ENCODE data around the gene GAB2.

GAB2 gene

DNA sequence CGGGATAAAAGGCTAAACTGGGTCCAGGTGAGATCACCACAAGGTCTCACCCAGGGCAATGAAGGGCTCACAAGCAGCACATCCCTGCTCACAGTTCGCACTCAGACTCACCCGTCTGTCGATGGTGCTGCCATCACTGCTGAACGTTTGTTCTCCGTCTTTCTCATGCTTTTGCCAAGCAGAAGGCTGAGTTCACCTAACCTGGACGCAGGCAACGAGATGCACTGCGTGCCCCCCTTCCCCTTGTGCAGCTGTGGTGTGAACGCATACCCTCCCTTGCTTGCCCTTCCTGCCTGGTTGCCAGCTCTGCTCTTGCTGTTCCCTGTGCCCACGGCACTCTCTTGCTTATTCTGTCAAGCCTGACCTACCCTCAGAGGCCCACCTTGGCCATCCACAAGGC is 247.2 kb downstream of the GAB2 start:
- no peak overlapping the region for H3K27ac ChIP-seq (ENCODE audit: insufficient read depth, low read length, poor library complexity, severe bottlenecking)
- no peaks in the 10 kb centered on the region for H3K4me1 ChIP-seq (ENCODE audit: control insufficient read depth, insufficient read depth, low read length, poor library complexity, severe bottlenecking)
- H3K4me3 ChIP-seq (ENCODE audit: insufficient read depth, low read depth, low read length, poor library complexity, severe bottlenecking): no peak overlapping the region
- H3K27me3 ChIP-seq (replicated peaks; ENCODE audit: control insufficient read depth, insufficient read depth, low read length, poor library complexity, severe bottlenecking): no peaks in the 10 kb centered on the region
- peaks cover 15% of the 10 kb centered on the region for H3K36me3 ChIP-seq (ENCODE audit: control insufficient read depth, insufficient read depth, low read length)
- DNase-seq: no peak
- no peaks in the 10 kb centered on the region for H3K9me3 ChIP-seq (ENCODE audit: control insufficient read depth, low read length)

DNA sequence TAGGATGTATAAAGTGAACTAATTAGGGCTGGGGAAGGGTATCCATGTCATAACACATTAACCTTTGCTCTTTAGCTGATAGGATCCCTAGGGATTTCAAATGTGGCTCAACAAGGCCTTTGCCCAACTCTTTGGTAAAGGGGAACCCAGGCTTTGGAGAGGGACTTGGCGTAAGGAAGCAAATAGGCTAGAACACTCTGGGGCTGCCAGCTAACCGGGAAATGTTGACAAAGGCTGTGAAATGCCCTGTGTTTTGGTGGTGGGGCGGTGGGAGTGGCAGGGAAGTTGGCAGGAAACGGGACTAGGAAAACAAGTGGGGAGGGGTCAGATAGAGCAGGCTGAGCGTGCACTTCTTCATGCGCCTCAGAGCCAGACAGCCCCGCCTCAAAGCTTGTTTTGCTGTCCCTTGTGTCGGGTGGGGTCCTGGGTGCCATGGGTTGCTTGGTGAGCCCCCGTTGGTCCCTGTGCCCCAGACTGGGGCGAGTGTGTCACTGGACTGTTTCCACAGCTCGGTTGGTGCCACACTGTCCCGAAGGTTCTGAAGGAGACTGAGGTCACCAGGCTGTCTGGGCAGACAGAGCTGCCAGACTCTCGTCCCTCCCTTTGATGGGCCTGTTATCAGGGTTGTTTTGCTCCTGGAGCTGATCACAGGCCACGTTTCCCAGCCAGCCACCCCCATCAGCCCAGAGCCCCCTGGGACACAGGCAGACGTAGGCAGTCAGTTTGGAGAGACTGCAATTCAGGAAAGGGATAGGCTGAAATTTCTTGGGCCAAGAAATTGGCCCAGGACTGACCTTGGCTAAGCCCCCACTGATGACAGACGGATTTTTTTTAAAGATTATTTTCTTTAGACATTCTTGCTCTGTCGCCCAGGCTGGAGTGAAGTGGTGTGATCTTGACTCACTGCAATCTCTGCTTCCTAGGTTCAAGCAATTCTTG is 248.8 kb downstream of the GAB2 start:
- Histone ChIP-seq H3K27ac (ENCODE audit: insufficient read depth, low read length, poor library complexity, severe bottlenecking) (no peak overlapping the region), H3K36me3 (ENCODE audit: control insufficient read depth, insufficient read depth, low read length) (peaks cover 10% of the 10 kb centered on the region), H3K9me3 (ENCODE audit: control insufficient read depth, low read length) (no peaks in the 10 kb centered on the region), H3K4me1 (ENCODE audit: control insufficient read depth, insufficient read depth, low read length, poor library complexity, severe bottlenecking) (no peaks in the 10 kb centered on the region), H3K27me3 (replicated peaks; ENCODE audit: control insufficient read depth, insufficient read depth, low read length, poor library complexity, severe bottlenecking) (no peaks in the 10 kb centered on the region), H3K4me3 (ENCODE audit: insufficient read depth, low read depth, low read length, poor library complexity, severe bottlenecking) (no peak overlapping the region)
- DNase-seq: no peak

DNA sequence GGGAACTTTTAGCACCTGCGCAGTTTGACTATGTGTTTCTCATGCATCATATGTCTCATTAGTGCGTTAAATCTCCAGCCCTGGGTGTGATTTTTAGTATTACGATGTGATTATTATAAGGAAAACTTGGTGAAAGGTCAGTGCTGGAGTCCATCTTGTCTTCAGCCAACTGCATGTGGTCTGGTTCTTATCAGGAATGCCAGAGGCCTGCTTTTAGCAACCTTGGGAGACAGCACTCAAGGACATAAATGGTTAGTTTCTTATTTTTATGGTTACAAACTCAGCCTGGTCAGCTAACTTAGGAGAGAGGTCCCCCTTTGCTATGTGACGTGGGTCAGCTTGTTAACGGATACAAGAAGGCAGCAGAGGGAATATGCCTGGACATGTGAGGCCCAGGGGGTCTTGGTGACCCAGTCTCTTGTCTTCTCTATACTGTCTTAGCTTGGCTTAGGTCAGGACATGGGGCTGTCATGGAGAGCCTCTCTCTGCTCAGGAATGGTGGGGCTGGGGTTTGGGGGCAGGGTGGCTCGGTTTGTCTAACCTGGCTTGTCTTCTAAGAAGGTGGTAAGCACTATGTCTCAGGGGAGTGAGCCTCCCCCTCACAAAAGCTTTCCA is 250.7 kb downstream of the GAB2 start:
- no peaks in the 10 kb centered on the region for H3K27me3 ChIP-seq (replicated peaks; ENCODE audit: control insufficient read depth, insufficient read depth, low read length, poor library complexity, severe bottlenecking)
- H3K27ac ChIP-seq (ENCODE audit: insufficient read depth, low read length, poor library complexity, severe bottlenecking): no peak overlapping the region
- no peak for DNase-seq
- no peaks in the 10 kb centered on the region for H3K4me1 ChIP-seq (ENCODE audit: control insufficient read depth, insufficient read depth, low read length, poor library complexity, severe bottlenecking)
- H3K36me3 ChIP-seq (ENCODE audit: control insufficient read depth, insufficient read depth, low read length): no peaks in the 10 kb centered on the region
- H3K4me3 ChIP-seq (ENCODE audit: insufficient read depth, low read depth, low read length, poor library complexity, severe bottlenecking): no peak overlapping the region
- H3K9me3 ChIP-seq (ENCODE audit: control insufficient read depth, low read length): no peaks in the 10 kb centered on the region
